Stimulated activated CD8-positive, alpha-beta memory T cell treated with anti-CD3 and anti-CD28 coated beads, Interleukin-15, amount 100 ng/mL, for 24 hours (primary cell): Measurements from ENCODE around the gene DCDC2.
"Not testable (repeated sequence)": the region's sequence is repeated elsewhere in the genome, so short reads cannot be mapped to it uniquely, and the experiment has no call there.

ENCODE experiments used
- DNase-seq: peaks from one replicate; pipeline ENCODE4 v3.0.0-alpha.2; 2020; ENCODE audit warnings: low read depth

The DCDC2 gene

DNA sequence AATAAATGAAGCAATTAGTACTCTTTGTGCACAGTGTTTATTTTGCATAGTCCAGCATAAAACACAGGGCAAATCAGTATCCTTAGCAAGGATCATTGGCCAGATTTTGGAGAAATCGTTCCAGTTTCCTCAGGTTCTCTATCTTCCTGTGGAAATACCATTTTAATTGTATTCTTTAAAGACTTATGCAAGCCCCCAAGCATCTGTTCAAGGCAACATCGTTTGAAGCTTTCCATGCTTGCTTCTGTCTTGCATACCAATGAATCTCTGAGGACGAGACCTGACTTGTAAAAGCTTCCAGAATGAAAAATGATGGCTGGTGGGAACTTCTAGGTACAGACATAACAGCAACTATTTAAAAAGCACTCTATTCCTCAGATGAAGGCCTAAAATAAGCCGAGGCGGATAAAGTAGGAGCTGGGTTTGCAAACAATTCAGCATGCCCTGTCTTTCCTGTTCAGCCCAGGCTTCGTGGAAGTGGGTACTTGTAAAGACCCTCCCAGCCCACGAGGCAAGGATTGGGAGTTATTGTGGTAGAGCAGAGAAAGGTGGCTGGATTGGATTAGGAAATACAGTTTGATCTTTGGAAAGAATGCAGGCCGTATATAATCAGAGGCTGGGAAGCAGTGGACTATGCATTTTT is 210.2 kb downstream of the DCDC2 start:
- no peak for DNase-seq

DNA sequence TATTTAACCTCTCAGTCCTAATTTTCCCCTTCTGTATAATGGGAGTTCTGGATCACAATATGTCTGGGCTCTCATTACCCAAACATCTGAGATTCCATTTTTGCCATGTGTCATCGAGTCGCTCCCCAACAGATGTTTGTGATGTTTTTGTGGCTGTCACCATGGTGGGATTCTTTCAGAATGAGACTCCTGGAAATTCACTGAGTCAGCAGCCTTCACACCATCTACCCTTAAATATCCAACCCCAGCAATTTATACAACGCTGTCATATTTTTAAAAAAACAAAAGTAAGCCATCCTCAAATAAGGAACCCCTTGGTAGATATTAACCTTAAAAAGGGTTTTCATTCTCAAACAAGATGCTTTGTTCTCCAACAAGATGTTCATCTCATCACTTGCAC is 211.0 kb downstream of the DCDC2 start:
- no peak for DNase-seq

DNA sequence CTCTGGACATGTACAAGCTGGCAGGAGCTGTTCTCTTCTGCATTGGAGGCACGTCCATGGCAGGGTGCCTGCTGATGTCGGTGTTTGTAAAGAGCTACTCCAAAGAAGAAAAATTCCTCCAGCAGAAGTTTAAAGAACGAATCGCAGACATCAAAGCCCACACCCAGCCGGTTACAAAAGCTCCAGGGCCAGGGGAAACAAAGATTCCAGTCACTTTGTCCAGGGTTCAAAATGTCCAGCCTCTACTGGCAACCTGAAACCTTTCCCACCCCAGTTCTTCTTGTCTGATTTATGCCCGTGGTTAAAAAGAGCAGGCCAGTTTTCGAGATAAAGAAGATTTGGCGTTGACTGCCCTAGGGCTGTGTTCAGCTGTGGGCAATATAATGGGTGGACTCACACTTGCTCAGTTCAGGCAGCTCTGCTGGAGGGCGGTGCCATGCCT is 212.1 kb downstream of the DCDC2 start:
- no peak for DNase-seq

DNA sequence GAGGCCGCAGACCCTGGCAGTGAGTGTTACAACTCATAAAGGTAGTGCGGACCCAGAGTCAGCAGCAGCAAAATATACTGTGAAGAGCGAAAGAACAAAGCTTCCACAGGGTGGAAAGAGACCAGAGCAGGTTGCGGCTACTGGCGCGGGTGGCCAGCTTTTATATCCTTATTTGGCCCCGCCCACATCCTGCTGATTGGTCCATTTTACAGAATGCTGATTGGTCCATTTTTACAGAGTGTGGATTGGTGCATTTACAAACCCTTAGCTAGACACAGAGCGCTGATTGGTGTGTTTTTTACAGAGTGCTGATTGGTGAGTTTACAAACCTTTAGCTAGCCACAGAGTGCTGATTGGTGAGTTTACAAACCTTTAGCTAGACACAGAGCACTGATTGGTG is 215.1 kb downstream of the DCDC2 start:
- not testable (repeated sequence) for DNase-seq

DNA sequence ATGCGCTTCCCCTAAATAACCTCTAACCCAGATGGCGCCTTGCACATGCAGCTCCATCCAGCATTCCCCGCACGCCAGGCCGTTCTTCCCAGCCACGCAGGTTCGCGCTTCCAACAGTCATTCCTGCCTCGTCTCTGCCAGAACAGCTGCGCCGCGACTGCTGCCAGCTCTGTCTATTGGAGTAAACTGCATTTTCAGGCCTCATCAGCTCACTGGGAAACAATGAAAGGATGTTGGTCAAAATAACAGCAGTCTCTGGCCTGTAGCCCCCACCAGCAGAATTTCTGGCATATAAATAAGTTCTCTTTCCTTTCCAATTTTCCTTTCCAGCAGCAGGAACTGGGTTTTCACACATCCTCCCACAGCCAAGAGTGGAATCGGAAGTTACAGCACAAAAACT is 217.3 kb downstream of the DCDC2 start:
- DNase-seq: no peak

DNA sequence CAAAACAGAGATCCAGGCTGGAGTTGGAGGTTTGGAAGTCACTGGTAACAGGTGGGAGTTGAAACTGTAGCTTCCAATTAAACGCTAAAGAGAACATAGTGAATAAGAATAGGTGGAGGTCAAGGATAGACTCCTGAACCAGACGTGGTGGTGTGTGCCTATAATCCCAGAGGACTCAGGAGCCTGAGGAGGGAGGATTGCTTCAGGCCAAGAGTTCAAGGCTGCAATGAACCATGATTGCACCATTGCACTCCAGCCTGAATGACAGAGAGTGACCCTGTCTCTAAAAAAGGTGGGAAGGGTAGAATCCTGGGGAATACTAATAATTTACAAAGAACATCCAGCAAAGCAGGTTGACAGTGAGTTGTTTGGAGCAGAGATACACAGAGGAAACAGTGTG is 218.2 kb downstream of the DCDC2 start:
- no peak for DNase-seq

DNA sequence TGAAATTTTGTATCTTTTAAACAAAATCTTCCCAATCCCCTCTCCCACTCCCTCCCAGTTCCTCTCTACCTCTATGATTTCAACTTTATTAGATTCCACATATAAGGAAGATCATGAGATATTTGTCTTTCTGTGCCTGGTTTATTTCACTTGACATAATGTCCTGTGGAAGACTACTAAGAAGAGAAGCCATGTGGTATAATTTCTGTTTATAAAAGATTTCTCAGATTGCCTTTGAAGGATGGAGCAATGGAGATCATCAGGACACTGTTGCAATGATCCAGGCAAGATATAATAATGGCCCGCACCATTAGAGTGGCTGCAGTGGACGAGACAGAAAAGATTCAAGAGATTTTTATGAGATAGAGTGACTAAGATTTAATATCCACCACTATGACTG is 218.8 kb downstream of the DCDC2 start:
- no peak for DNase-seq

DNA sequence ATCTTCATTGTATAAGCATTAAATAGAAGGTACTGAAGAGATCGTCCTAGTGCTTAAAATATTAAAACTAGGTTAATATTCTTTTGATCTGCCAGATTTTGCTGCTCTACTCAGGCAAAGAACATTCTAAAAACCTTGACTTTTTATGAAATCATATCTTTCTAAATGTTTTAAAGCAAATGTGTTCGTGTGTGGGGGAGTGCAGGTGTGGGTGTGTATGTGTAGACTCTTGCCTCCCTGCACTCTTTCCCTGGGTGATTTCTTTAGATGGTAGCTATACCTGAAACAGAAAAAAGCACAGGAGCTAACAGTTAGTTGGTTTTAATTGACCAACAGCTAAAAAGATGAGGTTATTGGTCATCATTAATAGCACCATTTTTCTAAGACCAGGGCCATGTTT is 226.1 kb downstream of the DCDC2 start:
- no peak for DNase-seq

DNA sequence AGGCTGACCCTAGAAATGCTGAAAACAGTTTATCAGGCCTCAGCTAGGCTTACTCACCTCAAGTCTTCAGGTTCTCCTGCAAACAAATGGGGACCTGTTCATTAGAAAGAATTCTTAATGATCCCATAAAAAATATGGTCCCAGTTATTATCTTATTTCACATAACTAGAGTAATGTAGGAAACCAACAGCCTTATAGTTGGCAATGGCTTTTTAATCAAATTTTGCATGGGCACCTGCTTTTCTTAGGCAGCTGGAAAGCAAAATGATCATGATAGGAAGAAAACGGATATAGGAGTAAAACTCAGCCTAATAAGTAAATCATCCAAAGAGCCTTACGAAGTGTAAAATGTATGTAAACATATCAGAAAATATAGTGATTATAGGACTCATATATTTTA is 230.5 kb downstream of the DCDC2 start:
- no peak for DNase-seq

DNA sequence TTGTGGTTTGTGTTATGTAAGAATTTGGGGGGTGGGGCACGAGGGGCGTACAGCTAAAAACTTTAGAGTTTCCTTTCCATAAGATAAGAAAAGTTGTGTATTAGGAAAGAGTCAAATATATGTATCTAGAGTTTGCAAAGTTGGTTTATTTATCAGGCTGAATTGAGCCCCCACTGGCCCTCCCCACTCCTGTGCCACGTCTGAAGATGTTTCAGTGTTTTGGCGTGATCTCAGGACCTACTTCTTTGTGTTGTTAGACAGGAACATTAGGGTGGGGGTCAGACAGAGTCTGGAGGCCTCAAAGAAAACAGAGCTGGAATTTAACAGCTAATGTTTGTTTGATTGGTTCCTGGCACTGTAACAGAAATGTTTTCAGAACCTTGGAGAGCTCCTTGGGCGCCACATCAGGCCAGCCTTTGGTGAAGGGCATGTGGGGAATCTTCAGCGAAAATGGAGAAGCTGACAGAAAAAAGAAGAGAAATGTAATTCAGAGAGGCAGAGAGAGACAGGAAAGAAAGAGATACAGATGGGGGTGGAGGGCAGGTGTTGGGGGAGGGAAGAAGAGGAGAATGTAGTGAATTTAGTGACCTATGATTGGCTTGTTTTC is 231.2 kb downstream of the DCDC2 start:
- no peak for DNase-seq

DNA sequence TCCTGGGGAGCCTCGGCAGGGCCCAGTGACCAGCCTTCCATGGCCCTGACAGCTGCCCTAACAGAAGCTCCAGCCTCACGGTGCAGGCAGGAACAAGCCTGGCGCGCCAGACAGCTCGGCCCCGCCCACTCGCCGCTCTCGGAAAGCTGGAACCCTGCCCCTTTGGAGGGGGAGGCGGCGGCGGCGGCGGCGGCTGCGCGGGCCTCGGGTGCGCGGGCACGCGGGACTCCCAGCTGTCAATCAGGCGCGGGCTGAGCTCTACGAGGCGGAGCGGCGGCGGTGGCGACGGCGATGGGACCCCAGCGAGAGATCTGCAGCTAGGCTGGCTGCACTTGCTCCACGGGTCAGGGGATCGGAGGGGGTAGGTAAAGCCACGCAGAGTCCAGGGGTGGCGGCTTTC is 231.9 kb downstream of the DCDC2 start, which contains the start of gene NRSN1:
TSS of gene NRSN1 (plus strand) at position 236 of the 400 bp plus-strand sequence. CDS start 8,113 bp downstream, outside the sequence.
- no peak for DNase-seq

DNA sequence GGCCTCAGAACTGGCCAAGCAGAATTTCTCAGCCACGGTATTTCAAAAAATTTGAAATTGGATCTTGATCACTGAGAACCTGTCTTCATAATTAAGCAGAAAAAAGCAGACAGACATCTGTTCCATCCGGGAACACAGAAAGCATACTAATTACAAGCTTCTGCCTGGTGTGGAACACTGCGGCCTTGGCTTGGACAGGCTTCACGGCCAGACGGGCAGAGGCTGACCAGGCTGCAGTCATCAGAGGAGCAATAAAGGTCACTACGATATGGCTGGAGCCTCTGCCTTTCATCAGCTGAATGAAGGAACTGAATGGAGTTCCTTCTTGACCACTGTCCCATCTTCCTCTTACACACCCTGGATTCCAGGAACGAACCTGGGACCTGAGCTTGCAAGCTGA is 235.7 kb downstream of the DCDC2 start:
- no peak for DNase-seq
